Omental fat pad (tissue), 4 donors: ENCODE data around the gene IP6K2. TPM values are rescaled to one million over a fixed set of nuclear protein-coding genes. Genes with fewer than 3 reads are reported as not detected.
"Not testable (repeated sequence)": the region's sequence is repeated elsewhere in the genome, so short reads cannot be mapped to it uniquely, and the experiment has no call there.

ENCODE experiments used
- ATAC-seq: fragments of 150-250 bp; one replicate; pipeline ENCODE4 v1.9.1; 2016; ENCODE audit warnings: mild to moderate bottlenecking, moderate library complexity; ENCODE audit not compliant: low FRiP score
- DNase-seq: peaks from one replicate; pipeline ENCODE4 v3.0.0-alpha.2; 2019; ENCODE audit warnings: low spot score
- CTCF ChIP-seq, 3 donors: fragments of 450-650 bp; IDR thresholded peaks; one replicate each; pipeline ENCODE4 v1.5.1; 2016 to 2017; ENCODE audit warnings: antibody characterized with exemption in 3 of 3, mild to moderate bottlenecking in 3 of 3, moderate library complexity in 2 of 3
- total RNA-seq, 4 donors: library from RNA; depleted of rRNA; stranded (reverse); fragments of >200 nt; gene quantifications; one replicate each; pipeline ENCODE4 v1.1.0, GENCODE V29; 2016

IP6K2 gene
- total RNA-seq, 4 donors from 2014 or later: 35.8 to 77.9 (median 73.3) TPM

- DNase-seq: no peak
- no peak for TF ChIP-seq CTCF (IDR thresholded peaks at IDR 0.05)
- no peak for ATAC-seq
These were observed 33.8 kb upstream of the IP6K2 start for GRCh38 chr3:48750856-48751255.

GRCh38 chr3:48748754-48749153 lies 31.7 kb upstream of the IP6K2 start:
- DNase-seq (no peak), ATAC-seq (no peak)
- TF ChIP-seq CTCF (IDR thresholded peaks at IDR 0.05): no peak

- ATAC-seq: no peak
- no peak for TF ChIP-seq CTCF (IDR thresholded peaks at IDR 0.05)
- no peak for DNase-seq
These were observed 30.7 kb upstream of the IP6K2 start for GRCh38 chr3:48747706-48748105.

GRCh38 chr3:48747015-48747615 lies 30.1 kb upstream of the IP6K2 start:
- DNase-seq: no peak
- ATAC-seq: no peak
- TF ChIP-seq CTCF (IDR thresholded peaks at IDR 0.05): no peak

GRCh38 chr3:48743773-48744172 lies 26.8 kb upstream of the IP6K2 start:
- TF ChIP-seq CTCF (IDR thresholded peaks at IDR 0.05): no peak
- ATAC-seq: no peak
- no peak for DNase-seq

GRCh38 chr3:48741226-48741625 lies 24.2 kb upstream of the IP6K2 start:
- DNase-seq: not testable (repeated sequence)

GRCh38 chr3:48739955-48740823 lies 23.2 kb upstream of the IP6K2 start:
- ATAC-seq (peak; percentile 85), DNase-seq (peak; percentile 63)
- TF ChIP-seq CTCF (IDR thresholded peaks at IDR 0.05): peak in 1 of 3 donors; percentile 65

More at GRCh38 chr3:48741226-48741625, 24.2 kb upstream of the IP6K2 start:
- ATAC-seq: not testable (repeated sequence)
